Activated CD4-positive, alpha-beta T cell treated with anti-CD3 and anti-CD28 coated beads for 4 hours (primary cell): ENCODE data around the gene FOXR2.

Source experiments
- DNase-seq, 2 donors: peaks; one replicate each; pipeline ENCODE4 v3.0.0-alpha.2; 2020

Gene FOXR2, protein sequence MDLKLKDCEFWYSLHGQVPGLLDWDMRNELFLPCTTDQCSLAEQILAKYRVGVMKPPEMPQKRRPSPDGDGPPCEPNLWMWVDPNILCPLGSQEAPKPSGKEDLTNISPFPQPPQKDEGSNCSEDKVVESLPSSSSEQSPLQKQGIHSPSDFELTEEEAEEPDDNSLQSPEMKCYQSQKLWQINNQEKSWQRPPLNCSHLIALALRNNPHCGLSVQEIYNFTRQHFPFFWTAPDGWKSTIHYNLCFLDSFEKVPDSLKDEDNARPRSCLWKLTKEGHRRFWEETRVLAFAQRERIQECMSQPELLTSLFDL

GRCh38 chrX:55623100-55623499 is at the start of gene FOXR2:
Gene FOXR2 (plus strand): TSS chrX:55623400. CDS start chrX:55623712, 312 bp downstream.
- no peak for DNase-seq

GRCh38 chrX:55579115-55579514 is 44.1 kb upstream of the FOXR2 start:
- DNase-seq = no peak

- no peak for DNase-seq
These were observed 40.8 kb upstream of the FOXR2 start for GRCh38 chrX:55582447-55582846.

GRCh38 chrX:55593296-55593695 is 29.9 kb upstream of the FOXR2 start:
- no peak for DNase-seq

- DNase-seq = no peak
These were observed 29.4 kb upstream of the FOXR2 start for GRCh38 chrX:55593756-55594257.

GRCh38 chrX:55598333-55598732 is 24.9 kb upstream of the FOXR2 start:
- no peak for DNase-seq

GRCh38 chrX:55619547-55619946 is 3.7 kb upstream of the FOXR2 start:
- DNase-seq = no peak

DNA sequence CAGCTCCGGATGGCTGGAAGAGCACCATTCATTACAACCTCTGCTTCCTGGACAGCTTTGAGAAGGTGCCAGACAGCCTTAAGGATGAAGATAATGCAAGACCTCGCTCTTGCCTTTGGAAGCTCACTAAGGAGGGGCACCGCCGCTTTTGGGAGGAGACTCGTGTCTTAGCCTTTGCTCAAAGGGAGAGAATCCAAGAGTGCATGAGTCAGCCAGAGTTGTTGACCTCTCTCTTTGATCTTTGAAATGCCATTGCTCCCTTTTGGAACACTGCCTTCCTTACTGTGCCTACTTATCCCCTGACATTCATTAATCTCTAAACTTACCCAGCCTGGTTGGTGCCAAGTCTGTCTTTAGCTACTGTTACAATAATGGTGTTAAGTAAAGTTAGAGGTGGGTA is 1.2 kb downstream of the FOXR2 start:
- no peak for DNase-seq

GRCh38 chrX:55636109-55636508 is 12.9 kb downstream of the FOXR2 start:
- DNase-seq = no peak

DNA sequence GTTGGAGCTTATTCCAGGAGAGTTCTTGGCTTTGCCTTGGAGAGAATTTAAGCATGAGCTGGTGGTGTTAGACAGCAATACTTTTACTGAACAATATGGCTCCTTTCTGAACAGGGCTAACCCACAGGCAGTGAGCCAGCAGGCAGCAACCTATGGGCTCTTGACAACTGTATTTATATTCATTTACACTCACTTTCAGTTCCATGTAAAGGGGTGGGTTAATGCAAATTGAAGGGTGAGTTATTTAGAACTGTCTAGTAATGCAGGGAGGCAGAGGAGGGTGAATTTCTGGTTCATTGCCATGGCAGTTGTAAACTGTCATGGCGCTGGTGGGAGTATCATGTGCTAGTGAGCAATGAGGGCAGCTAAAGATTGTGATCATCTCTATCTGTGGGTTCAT is 15.7 kb downstream of the FOXR2 start:
- no peak for DNase-seq

DNA sequence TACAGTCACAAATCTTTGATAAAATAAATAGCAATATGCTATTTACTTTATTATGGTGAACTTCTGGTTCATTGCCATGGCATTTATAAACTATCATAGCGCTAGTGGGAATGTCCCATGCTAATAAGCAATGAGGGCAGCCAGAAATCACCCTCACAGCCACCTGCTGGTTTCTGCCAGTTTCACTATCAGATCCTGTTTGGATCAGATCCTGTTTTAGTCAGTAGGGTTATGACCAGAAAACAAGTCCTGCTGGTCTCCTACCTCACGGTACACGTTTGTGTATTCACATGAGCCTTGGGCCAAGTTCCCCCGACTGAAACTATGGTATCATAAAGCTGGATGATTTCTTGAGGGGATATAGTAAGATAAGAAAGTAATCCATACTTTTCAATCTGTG is 17.7 kb downstream of the FOXR2 start:
- no peak for DNase-seq

DNA sequence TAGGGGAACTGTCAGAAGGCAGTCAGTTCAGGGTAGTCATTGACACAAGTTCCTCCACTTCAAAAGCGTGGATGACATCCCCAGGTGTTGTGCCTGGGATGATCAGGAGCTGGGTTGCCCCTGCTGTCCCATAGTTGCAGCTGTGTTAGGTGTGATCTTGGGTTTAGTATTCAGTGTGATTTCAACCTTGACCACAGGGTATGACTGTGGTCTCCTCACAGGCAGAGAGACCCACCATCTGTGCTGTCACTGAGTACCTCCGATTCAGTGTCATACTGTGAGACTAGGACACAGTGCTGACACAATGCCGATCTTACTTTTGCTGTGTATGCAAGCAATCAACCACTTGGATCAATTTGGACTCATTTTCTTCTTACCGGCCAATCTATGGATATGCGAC is 25.2 kb downstream of the FOXR2 start:
- no peak for DNase-seq

DNA sequence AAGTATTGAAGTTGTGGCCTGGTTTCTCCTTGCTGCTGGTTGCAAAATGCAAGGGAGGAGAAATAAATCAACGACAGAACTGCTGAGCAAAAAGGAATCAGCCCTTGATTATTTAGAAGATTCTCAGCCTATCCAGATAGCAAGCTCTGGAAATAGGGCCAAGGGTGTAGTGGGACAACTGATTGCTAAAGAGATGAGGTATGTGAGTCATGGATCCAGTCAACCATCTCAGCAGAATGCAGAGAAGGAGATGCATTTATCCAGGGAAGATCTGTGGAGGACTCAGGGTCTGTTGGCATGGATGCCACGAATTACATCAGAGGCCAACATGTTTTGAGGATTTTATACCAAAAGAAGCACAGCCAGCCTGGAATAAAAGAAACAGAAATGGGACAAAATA is 36.7 kb downstream of the FOXR2 start:
- no peak for DNase-seq

DNA sequence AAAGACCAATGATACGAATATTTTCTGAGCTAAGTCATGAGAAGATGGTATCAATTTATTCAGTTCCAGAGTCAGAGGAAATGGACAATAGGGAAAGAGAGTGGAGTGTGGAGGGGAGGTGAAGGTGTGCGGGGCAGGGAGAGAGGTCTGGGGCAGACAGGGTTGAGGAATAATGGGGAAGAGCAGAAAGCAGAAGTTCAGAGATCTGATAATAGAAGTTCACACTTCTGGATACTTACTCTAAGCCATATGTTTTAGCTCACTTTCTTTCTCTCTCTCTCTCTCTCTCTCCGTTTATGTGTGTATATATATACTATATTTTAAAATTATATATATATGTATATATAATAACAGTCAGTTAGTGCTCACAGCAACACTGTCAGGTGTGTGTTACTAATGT is 40.4 kb downstream of the FOXR2 start:
- no peak for DNase-seq

GRCh38 chrX:55668084-55668483 is 44.9 kb downstream of the FOXR2 start:
- DNase-seq = no peak
